ENCODE measurements around the gene HERC3.

GRCh38 chr4:88693792-88694191 lies 101.5 kb downstream of the HERC3 start:
- TF ChIP-seq CTCF (IDR thresholded peaks at IDR 0.05; ENCODE audit: insufficient read depth, low read depth, low read length) (no peak), EZH2 (IDR thresholded peaks at IDR 0.05; ENCODE audit: insufficient read depth, low read length) (no peak)
